Gastrocnemius medialis (tissue), 4 donors: ENCODE measurements around the gene IQGAP2. TPM values are rescaled to one million over a fixed set of nuclear protein-coding genes. Genes with fewer than 3 reads are reported as not detected.

Experiments
- ATAC-seq, 2 donors: fragments of 150-250 bp; one replicate each; pipeline ENCODE4 v1.9.1; 2016
- DNase-seq, 2 donors: peaks; one replicate each; pipeline ENCODE4 v3.0.0-alpha.2; 2019
- H3K27ac ChIP-seq, 4 donors: fragments of 200-600 bp; sonication (generic); 1 replicate in 1 of 4; 2 replicates in 3 of 4; pipeline ENCODE4 v1.5.1; 2016 to 2018; ENCODE audit warnings: mild to moderate bottlenecking in 2 of 4, moderate library complexity in 1 of 4
- H3K27me3 ChIP-seq, 3 donors: fragments of 200-600 bp; sonication (generic) in 2 of 3; 1 replicate in 1 of 3; 2 replicates in 2 of 3; pipeline versions ENCODE4 v1.5.1 to v1.6.0; 2016 to 2019; ENCODE audit warnings: mild to moderate bottlenecking in 1 of 3, moderate library complexity in 1 of 3
- H3K36me3 ChIP-seq, 2 donors: fragments of 200-600 bp; sonication (generic) in 1 of 2; one replicate each; pipeline ENCODE4 v1.5.1; 2017 to 2018
- H3K4me1 ChIP-seq, 2 donors: fragments of 200-600 bp; sonication (generic) in 1 of 2; one replicate each; pipeline ENCODE4 v1.5.1; 2016 to 2017; ENCODE audit warnings: mild to moderate bottlenecking in 2 of 2
- H3K4me3 ChIP-seq, 4 donors: fragments of 200-600 bp; sonication (generic) in 3 of 4; 1 replicate in 1 of 4; 2 replicates in 3 of 4; pipeline ENCODE4 v1.5.1; 2016 to 2019; ENCODE audit warnings: mild to moderate bottlenecking in 2 of 4
- H3K9me3 ChIP-seq, 3 donors: fragments of 200-600 bp; sonication (generic) in 2 of 3; 1 replicate in 1 of 3; 2 replicates in 2 of 3; pipeline ENCODE4 v1.5.1; 2016 to 2019
- POLR2A ChIP-seq, 2 donors: fragments of 450-650 bp; IDR thresholded peaks; one replicate each; pipeline ENCODE4 v1.6.1; 2017; ENCODE audit warnings: antibody characterized with exemption in 2 of 2, mild to moderate bottlenecking in 2 of 2, moderate library complexity in 2 of 2
- in situ Hi-C, 4 donors: fragments of 200-750 bp; cut with MboI; loops; one replicate each; pipeline versions ENCODE4 v1.15.0 to v1.8.0; 2017; ENCODE audit warnings: low sequenced_read_pairs in 4 of 4
- intact Hi-C: fragments of 100-400 bp; cut with DNase I; formaldehyde crosslinking; loops from one replicate; pipeline ENCODE4 v1.15.1; 2023; ENCODE audit warnings: low total_unique reads
- total RNA-seq, 4 donors: library from RNA; depleted of rRNA; stranded (reverse); fragments of >200 nt; gene quantifications; one replicate each; pipeline versions ENCODE4 v1.1.0 to v1.2.3, GENCODE V29; 2016
- TF ChIP-seq, protein P1 (sequence below), 5 experiments: fragments of 450-650 bp in 3 of 5; fragments of 200-600 bp in 2 of 5; sonication (generic) in 2 of 5; IDR thresholded peaks in 4 of 5; conservative IDR thresholded peaks in 1 of 5; 1 replicate in 4 of 5; 2 replicates in 1 of 5; pipeline ENCODE4 v1.5.1; 2016 to 2019; ENCODE audit warnings: antibody characterized with exemption in 5 of 5, mild to moderate bottlenecking in 3 of 5, moderate library complexity in 3 of 5

Gene IQGAP2
- total RNA-seq, 4 donors from 2014 or later = 1.5 to 6.8 (median 2.5) TPM

- no peaks in the 10 kb centered on the region for H3K9me3 ChIP-seq
- TF ChIP-seq, protein P1, sequence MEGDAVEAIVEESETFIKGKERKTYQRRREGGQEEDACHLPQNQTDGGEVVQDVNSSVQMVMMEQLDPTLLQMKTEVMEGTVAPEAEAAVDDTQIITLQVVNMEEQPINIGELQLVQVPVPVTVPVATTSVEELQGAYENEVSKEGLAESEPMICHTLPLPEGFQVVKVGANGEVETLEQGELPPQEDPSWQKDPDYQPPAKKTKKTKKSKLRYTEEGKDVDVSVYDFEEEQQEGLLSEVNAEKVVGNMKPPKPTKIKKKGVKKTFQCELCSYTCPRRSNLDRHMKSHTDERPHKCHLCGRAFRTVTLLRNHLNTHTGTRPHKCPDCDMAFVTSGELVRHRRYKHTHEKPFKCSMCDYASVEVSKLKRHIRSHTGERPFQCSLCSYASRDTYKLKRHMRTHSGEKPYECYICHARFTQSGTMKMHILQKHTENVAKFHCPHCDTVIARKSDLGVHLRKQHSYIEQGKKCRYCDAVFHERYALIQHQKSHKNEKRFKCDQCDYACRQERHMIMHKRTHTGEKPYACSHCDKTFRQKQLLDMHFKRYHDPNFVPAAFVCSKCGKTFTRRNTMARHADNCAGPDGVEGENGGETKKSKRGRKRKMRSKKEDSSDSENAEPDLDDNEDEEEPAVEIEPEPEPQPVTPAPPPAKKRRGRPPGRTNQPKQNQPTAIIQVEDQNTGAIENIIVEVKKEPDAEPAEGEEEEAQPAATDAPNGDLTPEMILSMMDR (IDR thresholded peaks at IDR 0.05 in 4 of 5, conservative IDR thresholded peaks at IDR 0.05 in 1 of 5) = no peak
- no peak for TF ChIP-seq POLR2A (IDR thresholded peaks at IDR 0.05)
- no peak overlapping the region for H3K4me3 ChIP-seq
- no peaks in the 10 kb centered on the region for H3K27me3 ChIP-seq
- intact Hi-C loops (no loop called here), in situ Hi-C loops (loop anchor here in 1 of 4 donors (25.0 kb wide), 1 partner anchor 397 kb away; no protein-coding TSS in a partner anchor)
- H3K4me1 ChIP-seq = no peaks in the 10 kb centered on the region
- H3K36me3 ChIP-seq = no peaks in the 10 kb centered on the region
- no peak for ATAC-seq
- H3K27ac ChIP-seq = no peak overlapping the region
- no peak for DNase-seq
These were observed 212.7 kb downstream of the IQGAP2 start for GRCh38 chr5:76615759-76616158.

DNA sequence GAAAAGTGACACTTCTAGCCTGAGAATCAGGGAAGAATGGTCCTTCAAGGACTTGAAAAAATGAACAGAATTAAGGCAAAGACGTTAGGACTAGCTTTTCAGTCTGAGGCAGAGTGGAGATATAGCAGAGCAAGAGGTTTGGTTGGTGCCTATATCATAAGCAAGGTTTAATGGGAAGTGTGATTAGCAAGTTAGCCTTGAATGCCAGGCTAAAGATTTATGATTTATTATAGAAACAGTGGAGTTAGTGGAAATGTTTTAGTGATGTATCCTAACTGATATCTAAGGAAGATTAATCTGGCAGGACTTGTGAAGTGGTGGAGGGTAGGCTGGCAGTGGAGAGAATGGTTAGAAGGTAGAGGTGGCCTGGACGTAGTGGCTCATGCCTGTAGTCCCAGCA lies 213.1 kb downstream of the IQGAP2 start:
- intact Hi-C loops (no loop called here), in situ Hi-C loops (loop anchor here in 1 of 4 donors (25.0 kb wide), 1 partner anchor 396 kb away; no protein-coding TSS in a partner anchor)
- TF ChIP-seq, protein P1 (IDR thresholded peaks at IDR 0.05 in 4 of 5, conservative IDR thresholded peaks at IDR 0.05 in 1 of 5) = no peak
- no peak for TF ChIP-seq POLR2A (IDR thresholded peaks at IDR 0.05)
- no peak for DNase-seq
- no peak overlapping the region for H3K27ac ChIP-seq
- no peaks in the 10 kb centered on the region for H3K9me3 ChIP-seq
- no peak overlapping the region for H3K4me3 ChIP-seq
- no peaks in the 10 kb centered on the region for H3K4me1 ChIP-seq
- H3K36me3 ChIP-seq = no peaks in the 10 kb centered on the region
- ATAC-seq = no peak
- H3K27me3 ChIP-seq = no peaks in the 10 kb centered on the region

DNA sequence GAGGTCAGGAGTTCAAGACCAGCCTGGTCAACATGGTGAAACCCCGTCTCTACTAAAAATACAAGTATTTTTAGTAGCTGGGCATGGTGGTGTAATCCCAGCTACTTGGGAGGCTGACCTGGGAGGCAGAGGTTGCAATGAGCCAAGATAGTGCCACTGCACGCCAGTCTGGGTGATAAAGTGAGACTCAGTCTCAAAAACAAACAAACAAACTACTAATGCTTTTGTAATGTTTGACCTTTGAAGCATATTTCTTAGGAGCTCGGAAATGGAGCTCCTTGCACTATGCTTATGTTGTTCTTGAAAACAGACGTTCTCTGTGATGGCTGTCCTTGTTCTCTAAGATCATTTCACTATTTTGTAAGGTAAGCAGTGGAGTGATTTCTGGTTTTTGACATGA lies 214.1 kb downstream of the IQGAP2 start:
- in situ Hi-C loops = loop anchor here in 1 of 4 donors (25.0 kb wide), 1 partner anchor 395 kb away; no protein-coding TSS in a partner anchor
- no peak for DNase-seq
- H3K27me3 ChIP-seq = no peaks in the 10 kb centered on the region

GRCh38 chr5:76617675-76618074 lies 214.6 kb downstream of the IQGAP2 start:
- H3K27me3 ChIP-seq = no peaks in the 10 kb centered on the region
- DNase-seq (no peak), ATAC-seq (no peak)
- no peaks in the 10 kb centered on the region for H3K4me1 ChIP-seq
- TF ChIP-seq, protein P1 (IDR thresholded peaks at IDR 0.05 in 4 of 5, conservative IDR thresholded peaks at IDR 0.05 in 1 of 5) = no peak
- no peak for TF ChIP-seq POLR2A (IDR thresholded peaks at IDR 0.05)
- H3K9me3 ChIP-seq = no peaks in the 10 kb centered on the region
- in situ Hi-C loops (loop anchor here in 1 of 4 donors (25.0 kb wide), 1 partner anchor 395 kb away; no protein-coding TSS in a partner anchor), intact Hi-C loops (no loop called here)
- no peaks in the 10 kb centered on the region for H3K36me3 ChIP-seq
- no peak overlapping the region for H3K27ac ChIP-seq
- H3K4me3 ChIP-seq = no peak overlapping the region

More for the DNA sequence above, 214.1 kb downstream of the IQGAP2 start:
- no peak for ATAC-seq
- no peak overlapping the region for H3K27ac ChIP-seq
- no peaks in the 10 kb centered on the region for H3K36me3 ChIP-seq
- no peaks in the 10 kb centered on the region for H3K9me3 ChIP-seq
- H3K4me3 ChIP-seq = no peak overlapping the region
- TF ChIP-seq POLR2A (IDR thresholded peaks at IDR 0.05) = no peak
- TF ChIP-seq, protein P1 (IDR thresholded peaks at IDR 0.05 in 4 of 5, conservative IDR thresholded peaks at IDR 0.05 in 1 of 5) = no peak
- no peaks in the 10 kb centered on the region for H3K4me1 ChIP-seq
- intact Hi-C loops = no loop called here

- TF ChIP-seq, protein P1 (IDR thresholded peaks at IDR 0.05 in 4 of 5, conservative IDR thresholded peaks at IDR 0.05 in 1 of 5) = no peak
- TF ChIP-seq POLR2A (IDR thresholded peaks at IDR 0.05) = no peak
- DNase-seq = no peak
- in situ Hi-C loops = loop anchor here in 1 of 4 donors (25.0 kb wide), 1 partner anchor 392 kb away; no protein-coding TSS in a partner anchor
- intact Hi-C loops = no loop called here
- H3K27ac ChIP-seq = no peak overlapping the region
- ATAC-seq = no peak
- H3K4me1 ChIP-seq = no peaks in the 10 kb centered on the region
- H3K9me3 ChIP-seq = no peaks in the 10 kb centered on the region
- no peaks in the 10 kb centered on the region for H3K36me3 ChIP-seq
- H3K27me3 ChIP-seq = no peaks in the 10 kb centered on the region
- H3K4me3 ChIP-seq = no peak overlapping the region
These were observed 217.1 kb downstream of the IQGAP2 start for GRCh38 chr5:76620166-76620565.
